OCI-LY7 (cell line): ENCODE results near the gene HSCB.

Experiments used
- EZH2phosphoT487 ChIP-seq: fragments of 200-600 bp; sonication (generic); IDR thresholded peaks from 2 replicates; pipeline ENCODE4 v1.6.1; 2018; ENCODE audit warnings: low read depth, borderline replicate concordance, mild to moderate bottlenecking, mixed run types, antibody characterized with exemption, low read length, moderate library complexity, mixed read lengths
- TF ChIP-seq, protein P1 (sequence below): fragments of 200-600 bp; sonication (generic); conservative IDR thresholded peaks from 2 replicates; pipeline ENCODE4 v1.5.1; 2014; ENCODE audit warnings: mild to moderate bottlenecking, antibody characterized with exemption, low read length, moderate library complexity, mixed read lengths

DNA sequence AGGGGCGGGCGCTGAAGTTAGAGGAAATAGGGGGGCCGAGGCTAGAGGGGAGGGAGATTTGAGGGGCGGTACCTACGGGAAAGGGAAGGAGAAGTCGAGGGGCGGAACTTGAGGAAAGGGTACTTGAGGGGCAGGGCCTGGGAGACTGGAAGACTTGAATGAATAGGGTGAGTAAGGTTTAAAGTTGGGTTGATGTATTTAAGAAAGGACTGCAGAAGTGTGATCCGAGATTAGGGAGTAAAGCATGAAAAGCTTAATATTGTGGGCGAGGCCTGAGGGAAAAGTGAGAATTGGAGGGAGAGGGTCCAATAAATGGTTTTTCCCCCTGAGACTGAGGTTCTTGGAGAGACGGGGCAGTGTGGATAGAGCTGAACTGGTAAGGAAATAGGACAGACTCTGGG lies 723 bp downstream of the HSCB start:
- TF ChIP-seq, protein P1, sequence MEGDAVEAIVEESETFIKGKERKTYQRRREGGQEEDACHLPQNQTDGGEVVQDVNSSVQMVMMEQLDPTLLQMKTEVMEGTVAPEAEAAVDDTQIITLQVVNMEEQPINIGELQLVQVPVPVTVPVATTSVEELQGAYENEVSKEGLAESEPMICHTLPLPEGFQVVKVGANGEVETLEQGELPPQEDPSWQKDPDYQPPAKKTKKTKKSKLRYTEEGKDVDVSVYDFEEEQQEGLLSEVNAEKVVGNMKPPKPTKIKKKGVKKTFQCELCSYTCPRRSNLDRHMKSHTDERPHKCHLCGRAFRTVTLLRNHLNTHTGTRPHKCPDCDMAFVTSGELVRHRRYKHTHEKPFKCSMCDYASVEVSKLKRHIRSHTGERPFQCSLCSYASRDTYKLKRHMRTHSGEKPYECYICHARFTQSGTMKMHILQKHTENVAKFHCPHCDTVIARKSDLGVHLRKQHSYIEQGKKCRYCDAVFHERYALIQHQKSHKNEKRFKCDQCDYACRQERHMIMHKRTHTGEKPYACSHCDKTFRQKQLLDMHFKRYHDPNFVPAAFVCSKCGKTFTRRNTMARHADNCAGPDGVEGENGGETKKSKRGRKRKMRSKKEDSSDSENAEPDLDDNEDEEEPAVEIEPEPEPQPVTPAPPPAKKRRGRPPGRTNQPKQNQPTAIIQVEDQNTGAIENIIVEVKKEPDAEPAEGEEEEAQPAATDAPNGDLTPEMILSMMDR, result no peak
- no peak for TF ChIP-seq EZH2phosphoT487
